NCI-H510A treated with DMSO at 0.1 percent for 48 hours (cell line): ENCODE results near the gene GRK6.

Experiments used
- DNase-seq: peaks from one replicate; lab custom pipeline; 2025; lab: John Stamatoyannopoulos, UW

GRK6 gene

DNA sequence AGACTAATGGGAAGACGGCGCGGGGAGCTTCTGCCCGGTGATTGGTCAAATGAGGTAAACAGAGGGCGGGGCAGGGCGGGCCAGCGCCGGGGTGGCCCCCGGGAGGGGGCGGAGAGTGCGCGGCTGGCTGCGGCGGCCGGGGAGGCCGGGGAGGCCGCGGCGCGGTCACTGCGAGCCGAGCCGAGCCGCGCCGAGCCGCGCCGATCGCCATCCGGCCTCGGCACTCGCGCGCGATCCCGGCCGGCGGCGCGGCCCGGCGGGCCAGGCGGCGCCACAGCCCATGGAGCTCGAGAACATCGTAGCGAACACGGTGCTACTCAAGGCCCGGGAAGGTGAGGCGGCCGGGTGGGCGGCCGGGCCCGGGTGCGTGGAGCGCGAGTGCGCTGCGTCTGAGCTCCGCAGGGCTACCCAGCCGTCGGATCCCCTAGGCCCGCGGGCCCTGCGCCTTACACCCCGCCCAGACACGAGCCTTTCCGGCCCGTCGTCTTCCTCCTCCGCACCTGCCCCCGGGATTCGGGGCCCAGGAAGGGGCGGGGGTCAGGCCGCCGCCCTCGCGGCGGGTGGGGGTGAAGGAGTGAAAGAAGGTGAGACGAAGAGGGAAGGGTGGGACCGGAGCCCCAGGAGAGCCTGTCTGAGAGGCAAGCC, at the start of gene GRK6:
Gene GRK6 (plus strand): TSS at position 111 of the 645 bp plus-strand sequence. CDS start 170 bp downstream, at position 281.
- no peak for DNase-seq

DNA sequence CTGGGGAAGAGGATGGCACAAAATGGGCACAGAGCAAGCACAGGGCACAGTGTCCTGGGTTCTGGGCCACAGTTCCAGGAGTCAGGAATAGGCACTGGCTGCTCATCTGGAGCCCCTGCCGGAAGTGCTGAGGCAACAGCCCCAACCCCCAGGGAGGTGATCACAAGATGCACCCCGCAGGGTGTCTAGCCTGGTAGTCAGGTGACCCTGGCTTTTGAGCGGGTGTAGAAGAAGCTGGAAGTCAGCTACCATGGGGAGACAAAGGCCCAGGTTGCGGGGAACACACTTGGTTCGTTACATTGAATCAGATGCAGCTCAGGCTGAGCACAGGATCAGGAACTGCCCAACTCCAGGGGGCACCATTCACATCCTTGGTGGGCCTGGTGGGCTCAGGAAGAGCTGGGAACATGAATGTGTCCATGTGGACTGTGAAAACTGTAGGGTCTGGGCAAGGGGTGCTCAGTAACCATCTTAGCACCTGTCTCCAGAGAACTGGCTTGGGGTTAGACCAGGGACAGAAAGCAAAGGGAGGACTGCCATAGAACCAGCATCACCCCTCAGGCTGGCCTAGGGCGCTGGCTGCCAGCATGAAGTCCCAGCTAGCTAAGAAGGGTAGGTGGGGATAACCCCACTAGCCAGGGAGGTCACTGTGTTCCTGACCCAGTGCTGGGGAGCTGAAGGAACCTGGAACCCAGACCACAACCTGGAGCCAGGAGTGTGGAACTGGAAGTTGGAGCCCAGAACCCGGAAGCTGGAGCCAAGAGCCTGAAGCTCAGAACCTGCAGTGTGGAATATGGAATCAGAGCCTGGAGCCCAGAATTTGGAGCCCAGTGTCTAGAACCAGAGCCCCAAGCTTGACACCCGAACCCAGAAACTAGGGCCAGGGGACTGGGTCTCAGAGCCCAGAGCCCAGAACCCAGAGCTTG, 48.4 kb upstream of the GRK6 start:
- DNase-seq, result no peak

DNA sequence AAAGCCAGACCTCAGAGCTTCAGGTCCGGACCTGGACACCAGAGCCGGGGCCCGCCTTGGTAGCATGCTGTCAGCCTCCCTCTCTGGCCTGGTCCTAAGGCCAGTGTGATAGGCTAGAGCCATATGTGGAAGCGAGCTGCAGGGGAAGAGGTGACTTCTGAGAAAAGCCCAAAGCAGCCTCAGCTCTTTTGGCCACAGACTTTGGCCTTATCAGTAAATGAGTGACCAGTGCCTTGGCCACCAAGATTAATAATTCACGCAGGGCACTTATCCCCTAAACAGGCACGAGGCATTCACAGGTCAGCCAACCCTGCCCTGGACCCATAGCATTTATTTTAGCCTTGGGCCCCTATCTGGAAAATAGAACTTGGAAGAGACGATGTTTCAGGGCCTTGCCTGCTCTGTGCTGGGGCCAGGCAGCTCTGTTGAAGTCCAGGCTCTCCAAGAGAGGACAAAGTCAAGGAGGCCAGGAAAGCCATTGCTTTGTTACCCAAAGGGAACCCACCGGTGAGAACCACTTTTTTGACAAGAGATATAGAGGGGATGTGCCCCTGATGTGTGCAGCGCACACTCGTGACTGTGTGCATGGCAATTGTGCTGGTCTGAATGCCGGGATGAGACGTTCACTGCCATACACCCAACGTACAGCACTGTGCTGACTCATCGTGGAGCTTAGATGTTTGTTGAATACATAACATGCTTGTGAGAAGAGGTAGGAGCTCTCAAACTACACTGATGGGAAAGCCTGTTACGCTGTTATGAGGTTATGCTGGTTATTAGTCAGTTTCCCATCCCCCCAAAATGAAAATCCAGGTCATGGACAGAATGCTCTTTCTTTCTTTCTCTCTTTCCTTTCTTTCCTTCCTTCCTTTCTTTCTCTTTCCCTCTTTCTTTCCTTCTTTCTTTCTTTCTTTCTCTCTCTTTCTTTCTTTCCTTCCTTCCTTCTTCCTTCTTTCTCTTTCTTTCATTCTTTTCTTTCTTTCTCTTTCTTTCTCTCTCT, 47.3 kb upstream of the GRK6 start:
- DNase-seq, result peak; percentile 20

DNA sequence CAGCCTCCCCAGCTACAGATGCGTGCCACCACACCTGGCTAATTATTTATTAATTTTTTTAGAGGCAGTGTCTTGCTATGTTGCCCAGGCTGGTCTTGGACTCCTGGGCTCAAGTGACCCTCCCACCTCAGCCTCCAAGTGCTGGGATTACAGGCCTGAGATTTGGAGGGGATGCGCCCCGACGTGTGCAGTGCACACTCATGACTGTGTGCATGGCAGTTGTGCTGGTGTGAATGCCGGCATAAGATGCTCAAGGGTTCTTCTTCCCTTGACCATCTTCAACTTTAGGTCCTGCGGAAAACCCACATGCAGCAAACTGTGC, 45.7 kb upstream of the GRK6 start:
- no peak for DNase-seq

DNA sequence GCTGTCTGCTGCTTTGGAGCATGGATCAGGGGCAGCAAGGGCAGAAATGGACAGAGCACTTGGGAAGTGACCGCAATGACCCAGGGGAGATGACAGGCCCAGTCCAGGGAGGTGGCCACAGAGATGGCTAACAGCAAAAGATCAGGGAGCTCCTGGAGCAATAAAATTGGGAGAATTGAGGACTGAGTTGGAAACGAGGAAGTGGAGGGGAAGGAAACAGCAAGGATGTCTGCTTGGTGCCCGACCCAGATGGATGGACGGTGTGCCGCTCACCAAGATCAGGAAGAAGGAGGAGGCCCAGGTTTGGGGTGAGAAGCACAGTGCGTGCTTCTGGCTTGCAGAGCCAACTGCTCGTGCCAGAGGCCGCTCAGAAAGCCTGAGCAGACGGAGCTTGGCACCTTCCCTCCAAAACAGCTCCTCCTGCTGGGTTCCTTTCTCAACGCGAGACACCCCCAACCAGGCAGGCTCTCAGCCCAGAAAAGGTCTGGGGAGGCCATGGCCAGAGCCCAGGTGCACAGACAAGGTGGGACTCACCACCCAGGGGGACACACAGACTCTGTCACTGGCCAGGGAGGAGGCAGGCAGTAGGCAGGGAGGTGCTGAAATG, 44.0 kb upstream of the GRK6 start:
- DNase-seq, result no peak

DNA sequence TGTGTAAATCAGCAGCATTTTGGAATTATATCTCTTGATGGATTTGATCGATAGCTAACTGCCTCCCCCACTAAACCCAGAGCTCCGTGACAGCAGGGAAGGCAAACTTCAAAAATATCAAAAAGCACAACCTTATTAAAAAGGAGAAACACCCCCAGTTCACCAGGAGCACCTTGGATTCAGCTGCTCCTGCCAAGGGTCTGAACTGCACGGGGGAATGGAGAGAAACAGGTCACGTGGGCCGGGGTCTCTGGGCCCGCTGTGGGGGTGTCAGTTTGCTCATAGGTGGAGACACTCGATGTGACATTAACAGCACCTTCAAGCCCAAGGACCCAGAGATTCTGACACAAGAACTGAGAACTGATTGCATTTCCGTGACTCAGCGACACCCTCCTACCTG, 43.3 kb upstream of the GRK6 start:
- no peak for DNase-seq

DNA sequence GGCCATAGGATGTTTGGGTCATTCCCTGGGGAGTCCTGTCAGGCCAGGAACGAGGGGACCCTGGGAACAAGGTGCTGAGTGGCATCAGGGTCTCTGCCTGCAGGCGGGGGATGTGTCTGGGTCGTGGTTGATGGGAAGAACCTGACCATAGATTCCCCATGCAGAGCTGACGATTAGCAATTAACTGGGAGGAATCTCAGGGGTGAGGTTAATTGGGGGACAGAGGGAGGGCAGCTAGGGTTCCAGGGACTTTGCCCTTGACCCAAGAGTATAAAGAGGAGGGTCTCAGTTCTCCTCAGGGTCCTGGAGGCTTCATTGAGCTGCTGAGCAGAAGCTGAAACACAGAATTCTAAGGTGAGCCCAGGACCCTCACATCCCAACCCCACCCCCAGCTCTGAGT, 42.3 kb upstream of the GRK6 start, which contains the start of gene SLC34A1:
Gene SLC34A1 (plus strand): TSS at position 301 of the 400 bp plus-strand sequence. CDS start 1,308 bp downstream, outside the sequence.
- no peak for DNase-seq

DNA sequence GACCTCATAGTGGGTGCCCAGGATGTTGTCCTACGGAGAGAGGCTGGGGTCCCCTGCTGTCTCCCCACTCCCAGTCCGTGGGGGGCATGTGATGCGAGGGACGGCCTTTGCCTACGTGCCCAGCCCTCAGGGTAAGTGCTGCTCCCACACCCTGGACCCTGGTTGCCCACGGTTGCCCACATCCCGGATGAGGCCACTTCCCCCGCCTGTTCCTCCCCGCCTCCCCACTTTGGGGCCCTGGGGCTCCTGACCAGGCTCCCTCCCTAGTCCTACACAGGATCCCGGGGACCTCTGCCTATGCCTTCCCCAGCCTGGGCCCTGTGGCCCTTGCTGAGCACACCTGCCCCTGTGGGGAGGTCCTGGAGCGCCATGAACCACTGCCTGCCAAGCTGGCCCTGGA, 40.8 kb upstream of the GRK6 start:
- no peak for DNase-seq

DNA sequence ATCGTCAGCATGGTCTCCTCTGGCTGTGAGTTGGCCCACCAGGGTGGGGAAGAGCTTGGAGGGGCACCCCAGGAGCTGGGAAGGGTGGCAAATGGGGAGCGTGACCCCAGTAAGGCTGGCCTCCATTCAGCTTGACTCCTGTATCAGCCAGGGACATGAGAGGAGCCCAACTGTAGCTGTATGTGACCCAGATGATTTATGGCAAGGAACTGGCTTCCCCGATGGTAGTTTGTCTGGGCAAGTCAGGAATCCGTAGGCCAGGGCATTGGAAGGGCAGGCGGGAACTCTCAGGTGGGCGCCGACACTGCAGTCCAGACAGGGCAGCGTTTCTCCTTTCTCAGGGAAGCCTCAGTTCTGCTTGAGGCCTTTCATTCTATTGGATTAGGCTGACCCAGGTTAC, 39.9 kb upstream of the GRK6 start:
- no peak for DNase-seq

DNA sequence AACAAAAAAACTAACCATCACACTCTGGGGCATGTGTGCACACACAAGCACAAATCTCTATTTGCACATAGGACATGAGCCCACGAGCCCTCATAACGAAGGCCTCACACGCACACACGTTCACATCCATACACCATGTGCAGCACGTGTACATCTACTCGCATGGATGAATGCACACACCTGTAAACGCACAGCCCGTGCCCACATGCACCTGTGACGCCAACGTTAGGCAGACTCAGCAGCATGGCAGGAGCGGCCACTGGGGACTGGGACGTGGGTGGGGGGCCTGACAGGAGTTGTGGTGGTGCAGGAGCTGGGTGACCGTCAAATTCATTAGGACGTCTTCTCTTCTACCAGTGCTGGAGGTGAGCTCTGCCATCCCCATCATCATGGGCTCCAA, 39.1 kb upstream of the GRK6 start:
- no peak for DNase-seq

DNA sequence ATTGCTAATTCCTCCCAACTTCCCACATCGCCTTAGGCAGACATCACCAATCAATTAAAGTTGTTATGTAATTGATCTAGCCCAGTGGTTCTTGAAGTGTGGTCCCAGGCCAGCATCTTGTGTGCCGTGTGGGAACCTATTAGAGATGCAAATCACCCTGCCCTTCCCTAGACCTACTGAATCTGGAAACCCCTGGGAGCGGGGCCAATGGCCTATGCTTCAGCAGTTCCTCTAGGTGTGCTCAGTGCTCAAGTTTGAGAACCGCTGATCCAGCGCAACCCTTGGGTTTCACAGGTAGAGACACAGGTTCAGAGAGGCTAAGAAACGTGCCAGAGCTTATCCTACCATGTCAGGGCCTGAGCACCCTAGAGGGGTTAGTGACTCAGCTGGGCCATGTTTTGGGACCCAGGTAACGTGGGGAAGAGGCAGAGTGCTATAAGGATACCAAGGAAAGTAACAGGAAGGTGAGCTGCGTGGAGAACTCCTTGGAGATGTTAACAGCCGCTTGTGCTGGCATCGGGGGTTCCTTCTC, 37.9 kb upstream of the GRK6 start:
- no peak for DNase-seq

DNA sequence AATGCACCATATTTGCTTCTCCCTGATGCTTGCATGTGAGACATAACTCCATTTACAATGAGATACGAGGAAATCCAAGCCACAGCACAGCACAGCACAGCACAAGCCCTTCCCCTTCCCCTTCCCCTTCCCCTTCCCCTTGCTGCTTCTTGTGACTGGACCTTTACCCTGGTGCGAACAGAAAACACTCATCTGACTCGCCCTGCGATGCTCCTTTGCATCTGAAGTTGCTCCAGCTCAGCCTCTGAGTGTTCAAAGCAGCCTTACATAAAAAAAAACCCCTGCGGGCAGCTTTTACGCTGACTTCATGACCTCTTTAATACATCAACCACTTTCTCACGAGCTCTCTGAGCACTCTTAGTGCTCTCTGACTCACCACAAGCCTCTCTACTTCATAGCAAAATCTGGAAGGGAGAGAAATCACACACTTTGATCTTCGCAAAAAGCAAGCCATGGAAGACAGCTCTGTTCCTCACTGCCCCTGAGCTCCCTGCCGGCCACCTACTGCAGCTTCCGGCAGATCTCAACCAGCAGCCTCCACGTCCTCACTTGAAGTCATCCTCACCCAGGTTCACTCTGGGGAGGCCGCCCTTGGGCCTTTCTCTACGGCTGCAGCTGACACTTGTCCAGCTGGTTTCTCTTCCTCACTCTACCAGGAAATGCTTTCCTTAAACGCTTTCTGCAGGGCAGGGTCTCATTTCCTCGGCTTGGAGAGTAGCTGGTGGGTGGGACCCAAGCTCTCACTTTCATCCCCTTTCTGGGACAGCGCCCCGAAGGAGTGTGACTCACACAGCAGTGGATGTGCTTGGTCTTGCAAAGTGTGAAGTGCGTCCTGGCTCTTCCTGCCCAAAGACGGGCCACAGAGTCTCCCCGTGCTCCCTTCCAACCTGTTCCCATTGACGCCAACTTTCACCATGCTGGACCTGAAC, 37.0 kb upstream of the GRK6 start:
- no peak for DNase-seq

DNA sequence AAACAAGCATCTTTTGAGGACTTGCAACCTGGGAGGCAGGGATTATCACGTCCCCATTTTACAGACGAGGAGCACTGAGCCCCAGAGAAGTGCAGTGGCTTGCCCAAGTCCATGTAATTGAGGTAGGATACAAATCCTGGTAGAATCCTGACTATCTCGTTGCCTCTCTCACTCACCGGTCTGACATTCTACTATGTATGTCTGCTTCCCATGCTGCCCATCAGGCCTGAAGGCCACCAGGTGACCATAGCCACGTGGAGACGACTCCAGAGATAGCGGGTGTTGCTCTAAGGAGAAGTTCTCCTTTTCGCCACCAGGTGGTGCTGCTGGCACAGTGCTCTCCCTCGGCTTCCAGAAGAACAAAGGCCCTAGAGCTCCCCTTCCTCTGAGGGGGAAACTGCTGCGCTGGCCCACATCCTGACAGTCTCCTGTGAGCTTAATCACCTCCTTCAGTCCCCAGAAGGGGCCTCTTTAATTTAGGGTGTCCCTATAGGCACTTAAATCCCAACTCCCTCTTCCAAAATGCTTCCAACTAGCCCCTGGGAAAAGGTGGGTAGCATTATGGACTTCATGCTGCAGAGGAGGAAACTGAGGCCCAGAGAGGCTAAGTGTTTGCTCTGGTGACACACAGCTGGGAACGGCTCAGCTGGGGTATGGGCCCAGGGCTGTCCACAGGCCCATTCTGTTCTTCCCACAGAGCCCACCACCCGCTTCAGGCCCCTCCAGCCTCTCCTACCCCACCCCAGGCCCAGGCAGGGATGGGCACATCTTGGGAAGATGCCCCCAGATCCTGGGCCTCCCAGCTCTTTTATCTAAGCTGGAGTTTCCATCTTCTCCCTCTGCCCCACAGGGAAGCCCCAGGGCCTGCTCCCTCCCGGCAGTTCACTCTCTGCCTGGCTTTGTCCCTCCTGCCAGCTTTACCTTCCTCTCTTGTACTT, 35.8 kb upstream of the GRK6 start:
- DNase-seq, result peak; percentile 64

DNA sequence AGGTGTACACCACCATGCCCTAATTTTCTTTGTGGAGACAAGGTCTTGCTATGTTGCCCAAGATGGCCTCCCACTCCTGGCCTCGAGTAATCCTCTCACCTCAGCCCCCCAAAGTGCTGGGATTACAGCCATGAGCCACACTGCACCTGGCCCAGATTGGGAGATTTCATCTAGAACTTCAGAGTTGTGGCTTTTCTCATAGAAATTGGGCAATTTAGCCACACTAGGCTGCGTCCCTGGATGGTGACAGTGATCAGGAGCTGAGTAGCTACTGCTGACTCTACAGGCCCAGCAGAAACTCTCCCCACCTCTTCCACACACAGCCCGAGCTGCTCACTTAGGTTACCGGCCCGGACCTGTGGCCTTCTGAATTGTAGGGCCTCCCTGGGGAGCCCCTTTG, 33.7 kb upstream of the GRK6 start:
- no peak for DNase-seq

DNA sequence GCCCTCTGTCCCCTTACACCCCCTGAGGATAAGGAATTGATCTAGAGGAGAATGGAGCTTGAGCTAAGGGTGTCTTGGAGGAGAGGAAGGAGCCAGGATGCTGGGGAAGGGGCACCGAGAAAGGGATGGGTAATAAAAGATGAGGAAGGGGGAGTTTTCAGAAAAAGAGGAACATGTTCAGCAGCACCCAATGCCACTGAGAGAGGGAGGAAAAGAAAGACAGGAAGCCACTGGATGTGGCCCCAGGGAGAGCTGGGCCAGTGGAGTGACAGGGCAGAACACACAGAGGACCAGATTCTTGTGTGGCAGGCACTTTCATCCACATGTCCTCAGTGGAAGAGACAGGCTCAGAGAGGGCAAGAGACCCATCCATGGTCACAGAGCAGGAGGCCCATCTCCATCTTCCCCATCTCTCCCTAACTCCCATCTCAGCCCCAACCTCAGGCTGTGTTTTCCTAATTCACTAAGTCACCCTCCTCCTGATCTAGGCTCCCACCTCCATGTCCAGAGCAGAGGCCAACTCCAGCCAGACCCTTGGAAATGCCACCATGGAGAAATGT, 33.2 kb upstream of the GRK6 start:
- no peak for DNase-seq

DNA sequence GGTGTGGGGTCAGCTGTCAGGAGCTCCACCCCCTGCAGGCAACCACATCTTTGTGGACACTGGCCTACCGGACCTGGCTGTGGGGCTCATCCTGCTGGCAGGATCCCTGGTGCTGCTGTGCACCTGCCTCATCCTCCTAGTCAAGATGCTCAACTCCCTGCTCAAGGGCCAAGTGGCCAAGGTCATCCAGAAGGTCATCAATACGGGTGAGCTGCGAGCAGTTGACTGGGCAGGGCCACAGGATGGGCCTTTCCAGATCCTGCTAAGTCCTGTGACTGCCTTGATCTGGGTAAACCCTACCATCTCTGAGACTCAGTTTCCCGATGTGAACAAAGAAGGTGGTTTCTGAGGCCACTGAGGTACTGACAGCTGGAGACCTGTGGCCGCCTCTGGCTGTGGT, 32.5 kb upstream of the GRK6 start:
- DNase-seq, result no peak

DNA sequence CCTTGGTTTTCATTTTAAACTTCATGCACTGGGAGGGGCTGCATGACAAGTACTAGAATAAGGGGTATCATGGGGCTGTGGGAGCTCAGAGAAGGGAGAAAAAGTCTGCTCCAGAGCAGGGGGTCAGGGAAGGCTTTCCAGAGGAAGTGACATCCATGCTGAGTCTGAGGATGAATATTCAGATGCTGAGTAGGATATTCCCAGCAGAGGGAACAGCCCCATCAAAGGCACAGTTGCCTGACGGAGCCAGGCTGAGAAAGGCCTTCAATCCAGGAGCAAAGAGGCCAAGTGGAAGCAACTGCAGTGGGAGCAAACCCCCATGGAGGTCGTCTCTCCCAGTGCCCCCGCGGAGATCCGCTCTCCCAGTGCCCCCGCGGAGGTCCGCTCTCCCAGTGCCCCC, 30.4 kb upstream of the GRK6 start:
- no peak for DNase-seq

DNA sequence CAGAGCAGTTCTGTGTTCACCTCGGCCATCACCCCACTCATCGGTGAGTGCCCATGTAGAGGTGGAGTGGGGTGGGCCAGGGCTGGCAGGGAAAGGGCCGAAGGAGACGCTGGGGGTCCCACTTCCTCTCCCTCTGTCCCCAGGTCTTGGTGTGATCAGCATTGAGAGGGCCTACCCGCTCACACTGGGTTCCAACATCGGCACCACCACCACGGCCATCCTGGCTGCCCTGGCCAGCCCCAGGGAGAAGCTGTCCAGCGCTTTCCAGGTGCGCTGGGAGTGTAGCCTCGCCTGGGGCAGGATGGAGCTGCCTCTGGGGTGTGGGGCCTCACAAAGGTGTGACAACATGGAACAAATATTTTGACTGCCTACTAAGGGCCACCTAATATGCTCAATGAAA, 29.7 kb upstream of the GRK6 start:
- DNase-seq, result no peak

DNA sequence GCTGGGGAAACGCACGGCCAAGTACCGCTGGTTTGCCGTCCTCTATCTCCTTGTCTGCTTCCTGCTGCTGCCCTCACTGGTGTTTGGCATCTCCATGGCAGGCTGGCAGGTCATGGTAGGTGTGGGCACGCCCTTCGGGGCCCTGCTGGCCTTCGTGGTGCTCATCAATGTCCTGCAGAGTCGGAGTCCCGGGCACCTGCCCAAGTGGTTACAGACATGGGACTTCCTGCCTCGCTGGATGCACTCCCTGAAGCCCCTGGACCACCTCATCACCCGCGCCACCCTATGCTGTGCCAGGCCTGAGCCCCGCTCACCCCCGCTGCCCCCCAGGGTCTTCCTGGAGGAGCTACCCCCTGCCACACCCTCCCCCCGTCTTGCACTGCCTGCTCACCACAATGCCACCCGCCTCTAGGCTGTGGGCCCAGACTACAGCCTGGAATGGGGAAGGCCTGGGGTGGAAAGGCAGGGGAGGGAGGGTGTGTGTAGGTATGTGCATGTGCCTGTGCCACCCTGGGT, 28.5 kb upstream of the GRK6 start:
- no peak for DNase-seq
